Activated T-helper 2 cell treated with anti-CD3 and anti-CD28 coated beads, Interferon-gamma antibody, Interleukin-2, Interleukin-4, amounts not matched to agents 10 μg/mL and 5 μg/mL and 100 μg/mL, durations not matched to agents 14 hours and 24 hours and 36 hours (primary cell): ENCODE results near the gene PALLD. TPM values are rescaled to one million over a fixed set of nuclear protein-coding genes. Genes with fewer than 3 reads are reported as not detected.

Source experiments
- DNase-seq: peaks from one replicate; pipeline ENCODE4 v3.0.0; 2021; ENCODE audit warnings: low spot score
- H3K27ac Mint-ChIP-seq: one replicate; pipeline ENCODE4 v1.8.0; 2021; ENCODE audit warnings: mixed read lengths
- H3K27me3 Mint-ChIP-seq: one replicate; pipeline ENCODE4 v1.8.0; 2021; ENCODE audit warnings: low read depth, mixed read lengths
- H3K36me3 Mint-ChIP-seq: one replicate; pipeline ENCODE4 v1.8.0; 2021; ENCODE audit warnings: low read depth, mixed read lengths
- H3K4me1 Mint-ChIP-seq: one replicate; pipeline ENCODE4 v1.8.0; 2021; ENCODE audit warnings: low read depth, mixed read lengths
- H3K4me3 Mint-ChIP-seq: one replicate; pipeline ENCODE4 v1.8.0; 2021; ENCODE audit warnings: low read depth, mild to moderate bottlenecking, moderate library complexity, mixed read lengths
- H3K9me3 Mint-ChIP-seq: one replicate; pipeline ENCODE4 v1.8.0; 2021; ENCODE audit warnings: mixed read lengths
- intact Hi-C: fragments of 100-400 bp; cut with micrococcal nuclease; formaldehyde crosslinking; loops from one replicate; pipeline ENCODE4 v1.15.1; 2023
- total RNA-seq: library from RNA; stranded (reverse); gene quantifications from 2 replicates; pipeline ENCODE4 v1.2.3, GENCODE V29; 2022

Gene PALLD
- total RNA-seq, 1 donor from 2014 or later, result 19.8 TPM

DNA sequence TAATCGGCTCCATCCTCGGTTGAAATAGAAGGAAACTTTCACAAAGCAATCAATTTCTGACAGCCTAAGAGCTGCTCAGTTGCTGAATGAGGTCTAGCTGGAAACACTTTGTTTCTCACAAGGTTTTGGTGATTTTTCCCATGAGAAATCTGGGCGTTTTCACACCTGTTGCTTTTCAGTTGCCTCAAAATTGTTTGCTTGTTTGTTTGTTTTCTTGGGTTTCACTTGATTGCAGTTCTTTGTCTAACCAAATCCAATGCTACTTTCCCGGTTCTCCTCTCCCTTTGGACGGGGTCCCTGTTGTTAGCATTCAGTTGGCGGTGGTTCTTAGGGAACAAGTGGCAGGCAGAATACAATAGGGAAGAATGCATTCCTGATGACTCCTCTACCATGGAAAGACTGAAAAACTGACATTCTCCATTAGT, 135.5 kb downstream of the PALLD start:
- intact Hi-C loops, result loop anchor here (5.0 to 10.0 kb wide), 2 partner anchors 118 to 185 kb away; no protein-coding TSS in a partner anchor
- H3K27me3 Mint-ChIP-seq, result peaks cover 75% of the 10 kb centered on the region
- no peak overlapping the region for H3K27ac Mint-ChIP-seq
- H3K4me1 Mint-ChIP-seq, result peaks cover 15% of the 10 kb centered on the region
- no peaks in the 10 kb centered on the region for H3K36me3 Mint-ChIP-seq
- no peak overlapping the region for H3K4me3 Mint-ChIP-seq
- DNase-seq, result no peak
- no peaks in the 10 kb centered on the region for H3K9me3 Mint-ChIP-seq

GRCh38 chr4:168633064-168633463, 136.2 kb downstream of the PALLD start:
- DNase-seq, result no peak
- H3K9me3 Mint-ChIP-seq, result no peaks in the 10 kb centered on the region
- peaks cover 15% of the 10 kb centered on the region for H3K4me1 Mint-ChIP-seq
- H3K27me3 Mint-ChIP-seq, result peaks cover 76% of the 10 kb centered on the region
- no peak overlapping the region for H3K27ac Mint-ChIP-seq
- no peaks in the 10 kb centered on the region for H3K36me3 Mint-ChIP-seq
- intact Hi-C loops, result loop anchor here (5.0 to 10.0 kb wide), 2 partner anchors 118 to 184 kb away; no protein-coding TSS in a partner anchor
- H3K4me3 Mint-ChIP-seq, result no peak overlapping the region

DNA sequence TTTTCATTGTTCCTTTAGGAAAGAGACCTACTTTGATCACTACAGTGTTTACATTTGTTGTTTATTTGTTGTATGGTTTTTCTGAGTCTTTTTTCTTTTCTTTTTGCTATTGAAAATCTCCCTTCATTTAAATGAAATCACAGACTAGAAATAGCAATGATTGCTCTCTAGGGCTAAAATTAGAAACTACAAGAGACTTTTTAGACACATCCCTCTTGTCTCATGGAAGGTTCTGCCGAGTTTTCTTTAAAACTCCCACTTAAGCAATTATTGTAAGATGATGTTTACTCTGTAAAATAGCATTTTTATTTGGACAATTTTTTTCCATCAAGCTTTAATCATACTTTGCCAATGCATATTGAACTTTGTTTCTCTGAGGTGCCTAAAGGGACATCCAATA, 136.6 kb downstream of the PALLD start:
- Mint-ChIP-seq H3K27me3 (peaks cover 76% of the 10 kb centered on the region), H3K36me3 (no peaks in the 10 kb centered on the region), H3K4me1 (peaks cover 15% of the 10 kb centered on the region), H3K27ac (no peak overlapping the region), H3K4me3 (no peak overlapping the region), H3K9me3 (no peaks in the 10 kb centered on the region)
- no peak for DNase-seq
- intact Hi-C loops, result loop anchor here (5.0 to 10.0 kb wide), 2 partner anchors 119 to 184 kb away; no protein-coding TSS in a partner anchor

GRCh38 chr4:168634276-168634802, 137.5 kb downstream of the PALLD start:
- Mint-ChIP-seq H3K36me3 (no peaks in the 10 kb centered on the region), H3K9me3 (no peaks in the 10 kb centered on the region), H3K4me3 (no peak overlapping the region), H3K4me1 (peaks cover 15% of the 10 kb centered on the region), H3K27ac (no peak overlapping the region), H3K27me3 (peaks cover 72% of the 10 kb centered on the region)
- intact Hi-C loops, result loop anchor here (5.0 to 10.0 kb wide), 2 partner anchors 120 to 183 kb away; no protein-coding TSS in a partner anchor
- peak; percentile 13 for DNase-seq

- peaks cover 12% of the 10 kb centered on the region for H3K4me1 Mint-ChIP-seq
- H3K27me3 Mint-ChIP-seq, result peaks cover 56% of the 10 kb centered on the region
- no peaks in the 10 kb centered on the region for H3K9me3 Mint-ChIP-seq
- no peak overlapping the region for H3K4me3 Mint-ChIP-seq
- no peak for DNase-seq
- no peak overlapping the region for H3K27ac Mint-ChIP-seq
- no peaks in the 10 kb centered on the region for H3K36me3 Mint-ChIP-seq
- intact Hi-C loops, result loop anchor here (10.0 kb wide), 1 partner anchor 121 kb away; no protein-coding TSS in a partner anchor
Measured at GRCh38 chr4:168636040-168636439, 139.2 kb downstream of the PALLD start.

- peaks cover 50% of the 10 kb centered on the region for H3K27me3 Mint-ChIP-seq
- no peak for DNase-seq
- intact Hi-C loops, result loop anchor here (10.0 kb wide), 1 partner anchor 122 kb away; no protein-coding TSS in a partner anchor
- H3K36me3 Mint-ChIP-seq, result no peaks in the 10 kb centered on the region
- no peaks in the 10 kb centered on the region for H3K9me3 Mint-ChIP-seq
- peaks cover 12% of the 10 kb centered on the region for H3K4me1 Mint-ChIP-seq
- no peak overlapping the region for H3K4me3 Mint-ChIP-seq
- H3K27ac Mint-ChIP-seq, result no peak overlapping the region
Measured at GRCh38 chr4:168636506-168637196, 139.8 kb downstream of the PALLD start.

- no peak overlapping the region for H3K27ac Mint-ChIP-seq
- H3K27me3 Mint-ChIP-seq, result peaks cover 37% of the 10 kb centered on the region
- intact Hi-C loops, result loop anchor here (10.0 kb wide), 1 partner anchor 123 kb away; no protein-coding TSS in a partner anchor
- H3K36me3 Mint-ChIP-seq, result no peaks in the 10 kb centered on the region
- no peak for DNase-seq
- peaks cover 9% of the 10 kb centered on the region for H3K4me1 Mint-ChIP-seq
- H3K9me3 Mint-ChIP-seq, result no peaks in the 10 kb centered on the region
- no peak overlapping the region for H3K4me3 Mint-ChIP-seq
Measured at GRCh38 chr4:168637872-168638756, 141.3 kb downstream of the PALLD start.

DNA sequence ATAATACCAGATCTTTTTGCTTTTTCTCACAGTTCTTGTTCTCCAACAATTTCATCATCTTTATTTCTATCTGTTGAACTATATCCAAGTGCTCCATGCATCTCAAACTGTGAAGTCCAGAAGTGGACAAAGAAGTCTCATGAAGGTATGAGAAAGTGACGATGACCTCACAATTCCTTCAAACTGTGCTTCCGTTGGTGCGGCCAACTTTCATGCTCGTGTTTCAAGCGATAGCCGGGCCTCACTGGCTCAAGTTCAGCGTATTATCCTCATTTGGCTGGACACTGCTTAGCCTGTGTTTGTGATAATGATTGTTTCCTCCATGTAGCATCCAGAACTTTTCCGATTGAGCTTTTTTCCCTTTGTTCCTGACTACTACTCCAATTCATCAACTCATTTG, 143.1 kb downstream of the PALLD start:
- Mint-ChIP-seq H3K36me3 (no peaks in the 10 kb centered on the region), H3K27me3 (peaks cover 25% of the 10 kb centered on the region), H3K9me3 (no peaks in the 10 kb centered on the region), H3K4me1 (peaks cover under 1% of the 10 kb centered on the region), H3K27ac (no peak overlapping the region), H3K4me3 (no peak overlapping the region)
- DNase-seq, result no peak
- intact Hi-C loops, result loop anchor here (10.0 kb wide), 1 partner anchor 125 kb away; no protein-coding TSS in a partner anchor

DNA sequence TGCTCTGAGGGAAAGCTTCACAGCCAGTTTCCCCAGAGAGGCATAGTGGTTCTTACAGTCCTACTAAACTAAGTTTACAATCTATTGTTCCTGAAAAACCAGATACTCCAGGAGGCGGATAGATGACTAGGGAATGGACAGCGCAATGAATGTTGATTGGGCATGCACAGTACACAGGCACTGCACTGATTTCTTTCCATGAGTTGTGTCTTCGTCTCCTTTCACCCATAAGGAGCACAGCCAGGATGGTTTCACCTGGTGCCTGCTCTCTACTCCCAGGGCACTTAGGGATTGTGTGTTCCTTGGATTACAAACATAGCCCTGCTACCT, 144.9 kb downstream of the PALLD start:
- Mint-ChIP-seq H3K4me1 (no peaks in the 10 kb centered on the region), H3K9me3 (no peaks in the 10 kb centered on the region), H3K27ac (no peak overlapping the region), H3K27me3 (peaks cover 11% of the 10 kb centered on the region), H3K4me3 (no peak overlapping the region), H3K36me3 (no peaks in the 10 kb centered on the region)
- DNase-seq, result no peak
- intact Hi-C loops, result no loop called here

- intact Hi-C loops, result no loop called here
- Mint-ChIP-seq H3K9me3 (no peaks in the 10 kb centered on the region), H3K27me3 (peaks cover 9% of the 10 kb centered on the region), H3K4me1 (no peaks in the 10 kb centered on the region), H3K27ac (no peak overlapping the region), H3K4me3 (no peak overlapping the region), H3K36me3 (no peaks in the 10 kb centered on the region)
- no peak for DNase-seq
Measured at GRCh38 chr4:168642591-168642990, 145.7 kb downstream of the PALLD start.

DNA sequence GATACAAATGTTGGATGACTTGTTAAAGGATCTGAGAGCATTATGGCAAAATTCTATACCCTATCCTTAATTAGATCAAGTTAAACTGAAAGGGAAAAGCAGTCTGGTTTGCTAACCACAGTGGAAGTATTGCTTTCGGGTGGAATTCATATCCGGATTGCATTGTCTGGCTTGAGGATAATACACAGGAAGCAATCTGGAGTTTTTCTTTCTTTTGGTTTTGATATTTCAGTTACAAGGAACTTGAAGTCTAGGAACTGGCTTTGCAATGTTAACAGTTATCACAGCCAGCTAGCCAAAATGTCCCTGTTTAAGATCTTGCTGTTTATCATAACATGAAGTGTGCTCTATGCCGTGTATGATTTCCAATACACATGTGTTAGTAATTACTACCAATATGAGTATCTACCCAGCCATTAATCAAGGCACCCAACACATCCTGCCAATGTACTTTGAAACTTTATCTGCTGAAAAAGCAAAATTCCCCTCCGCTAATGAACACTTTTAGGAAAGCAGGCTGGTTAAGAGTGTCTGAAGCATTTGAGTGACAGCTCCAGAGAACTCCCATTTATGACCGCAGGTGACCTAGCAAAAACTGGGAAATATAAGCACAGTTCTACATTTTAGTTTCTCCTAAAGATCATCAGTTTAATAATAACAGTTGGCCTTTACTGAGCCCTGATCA, 146.4 kb downstream of the PALLD start:
- no peaks in the 10 kb centered on the region for H3K4me1 Mint-ChIP-seq
- H3K27ac Mint-ChIP-seq, result no peak overlapping the region
- peaks cover 6% of the 10 kb centered on the region for H3K27me3 Mint-ChIP-seq
- DNase-seq, result no peak
- intact Hi-C loops, result no loop called here
- no peaks in the 10 kb centered on the region for H3K36me3 Mint-ChIP-seq
- H3K9me3 Mint-ChIP-seq, result no peaks in the 10 kb centered on the region
- no peak overlapping the region for H3K4me3 Mint-ChIP-seq

DNA sequence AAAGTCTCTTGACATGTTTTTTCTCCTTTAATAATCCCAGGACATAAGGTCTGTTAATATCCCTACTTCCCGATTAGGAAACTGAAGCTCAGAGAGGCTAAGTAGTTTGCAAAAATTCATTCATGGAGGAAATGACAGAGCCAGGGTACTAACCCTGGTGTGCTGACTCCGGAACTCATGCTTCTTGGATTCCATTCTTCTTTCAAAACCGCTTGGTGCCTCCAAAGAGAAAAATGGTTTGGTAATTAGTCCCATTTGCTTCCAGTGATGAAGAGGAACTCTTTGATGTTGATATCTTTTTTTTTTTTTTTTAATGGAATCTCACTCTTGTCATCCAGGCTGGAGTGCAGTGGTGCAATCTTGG, 146.9 kb downstream of the PALLD start:
- Mint-ChIP-seq H3K27me3 (peaks cover 4% of the 10 kb centered on the region), H3K9me3 (no peaks in the 10 kb centered on the region), H3K4me3 (no peak overlapping the region), H3K27ac (no peak overlapping the region), H3K36me3 (no peaks in the 10 kb centered on the region), H3K4me1 (no peaks in the 10 kb centered on the region)
- DNase-seq, result no peak
- intact Hi-C loops, result no loop called here
